Posterior vena cava (tissue), 2 donors: ENCODE data around the gene MXI1. TPM values are rescaled to one million over a fixed set of nuclear protein-coding genes. Genes with fewer than 3 reads are reported as not detected.
"Not testable (repeated sequence)": the region's sequence is repeated elsewhere in the genome, so short reads cannot be mapped to it uniquely, and the experiment has no call there.

Source experiments
- DNase-seq: peaks from one replicate; pipeline ENCODE4 v3.0.0-alpha.2; 2020; ENCODE audit warnings: low spot score
- intact Hi-C, 2 donors: fragments of 100-400 bp; cut with DNase I; formaldehyde crosslinking; loops; one replicate each; pipeline versions ENCODE4 v1.14.1 to v1.14.2; 2022 to 2023
- total RNA-seq, 2 donors: library from RNA; stranded (reverse); fragmentation: NEBNext Ultra II Directional; extraction: Animal tissue kit (Norgen Biotek cat#: 25700); gene quantifications; one replicate each; pipeline ENCODE4 v1.2.1, GENCODE V29; 2021
- donor health status: DM: yes; HTN: yes; CAD: no.
- donor health status: DM: yes; HTN: yes; CAD: no.

Gene MXI1
- total RNA-seq, 2 donors from 2014 or later: 45.5 to 51.9 TPM

DNA sequence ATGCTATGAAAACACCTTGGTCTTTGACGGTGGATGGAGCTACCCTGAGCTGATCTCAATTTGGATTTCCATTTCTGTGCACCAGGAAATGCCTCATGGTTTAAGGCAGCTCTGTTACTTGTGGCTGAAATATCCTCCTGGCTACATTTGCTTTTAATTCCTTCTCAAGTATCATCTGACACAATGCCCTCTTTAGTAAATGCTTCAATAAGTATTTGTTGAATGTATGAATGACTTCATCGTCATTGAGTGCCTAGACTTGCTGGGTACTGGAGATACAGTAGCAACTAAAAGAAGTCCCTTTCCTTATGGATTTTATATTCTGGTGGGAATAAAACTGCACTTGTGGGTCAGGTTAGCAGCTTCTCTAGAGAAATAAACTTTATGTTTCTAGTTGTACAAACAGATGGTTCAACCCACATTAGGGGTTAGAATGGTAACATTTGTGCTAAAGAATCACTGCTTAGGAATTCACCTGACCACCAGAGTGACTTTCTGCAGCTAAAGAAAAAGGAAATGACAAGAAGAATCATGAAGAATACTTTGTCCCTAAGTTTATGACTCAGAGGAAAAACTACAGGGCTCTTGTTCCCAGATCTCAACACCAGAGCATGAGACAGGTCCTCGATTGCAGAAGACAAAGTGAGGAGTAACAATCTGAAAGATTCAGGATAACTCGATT, 119.1 kb downstream of the MXI1 start:
- intact Hi-C loops: no loop called here
- no peak for DNase-seq

DNA sequence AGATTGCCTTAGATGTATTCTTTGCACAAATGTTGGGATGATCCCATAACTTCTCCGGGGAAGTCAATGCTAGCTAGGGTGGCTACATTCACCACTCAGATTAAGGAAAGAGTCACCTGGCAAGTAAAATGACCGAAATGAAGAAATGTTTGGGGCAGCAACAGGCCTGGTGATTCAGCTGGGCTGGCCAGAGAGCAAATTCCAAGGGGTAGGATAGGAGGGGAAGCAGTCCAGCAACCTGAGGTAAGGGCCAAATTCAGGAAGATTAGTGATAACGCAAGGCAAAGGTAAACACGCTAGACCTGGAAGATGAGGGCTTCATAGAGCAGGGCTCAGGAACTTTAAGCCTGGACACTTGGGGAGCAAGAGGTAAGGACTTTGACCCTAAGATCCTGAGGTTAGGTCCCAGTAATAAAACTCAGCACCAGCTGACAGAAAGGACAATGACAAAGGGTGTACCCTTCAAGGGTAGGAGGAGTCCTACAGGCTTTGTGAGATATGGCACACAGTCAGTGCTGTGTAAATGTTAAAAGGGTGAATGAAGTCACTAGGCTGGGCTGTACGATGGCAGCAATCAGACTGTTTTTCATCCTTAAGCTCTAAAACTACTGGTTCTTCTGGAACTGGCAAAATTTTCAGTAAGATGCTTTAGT, 120.0 kb downstream of the MXI1 start:
- no peak for DNase-seq
- intact Hi-C loops: no loop called here

DNA sequence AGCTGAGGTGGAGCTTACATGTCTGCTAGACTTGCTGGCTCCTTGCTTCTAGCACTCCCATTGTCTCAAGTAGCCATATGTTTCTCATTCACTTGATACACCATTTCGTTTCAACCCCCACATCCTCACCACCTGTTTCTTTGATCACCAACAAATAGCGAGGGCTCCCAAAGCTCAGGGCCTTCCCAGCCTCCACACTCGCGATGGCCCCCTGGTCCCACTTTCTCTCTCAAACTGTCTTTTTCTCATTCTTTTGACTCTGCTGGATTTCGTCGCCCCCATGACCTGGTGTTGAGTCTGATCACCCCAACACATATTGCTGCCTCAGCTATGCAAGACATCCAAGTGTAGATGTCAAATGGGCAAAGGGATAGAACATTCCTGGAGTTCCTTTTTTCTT, 123.3 kb downstream of the MXI1 start:
- DNase-seq: no peak
- intact Hi-C loops: no loop called here

DNA sequence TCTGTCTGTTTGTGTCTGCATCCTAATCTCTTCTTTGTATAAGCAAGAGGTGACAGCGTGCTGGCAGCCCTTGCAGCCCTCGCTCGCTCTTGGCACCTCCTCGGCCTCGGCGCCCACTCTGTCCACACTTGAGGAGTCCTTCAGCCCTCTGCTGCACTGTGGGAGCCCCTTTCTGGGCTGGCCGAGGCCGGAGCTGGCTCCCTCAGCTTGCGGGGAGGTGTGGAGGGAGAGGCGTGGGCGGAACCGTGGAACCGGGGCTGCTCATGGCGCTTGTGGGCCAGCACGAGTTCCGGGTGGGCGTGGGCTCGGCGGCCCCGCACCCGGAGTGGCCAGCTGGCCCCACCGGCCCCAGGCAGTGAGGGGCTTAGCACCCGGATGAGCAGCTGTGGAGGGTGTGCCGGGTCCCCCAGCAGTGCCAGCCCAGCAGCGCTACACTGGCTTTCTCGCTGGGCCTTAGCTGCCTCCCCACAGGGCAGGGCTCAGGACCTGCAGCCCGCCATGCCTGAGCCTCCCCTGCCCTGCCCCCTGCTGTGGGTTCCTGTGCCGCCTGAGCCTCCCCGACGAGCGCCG, 123.9 kb downstream of the MXI1 start:
- DNase-seq, intact Hi-C loops: not testable (repeated sequence)

DNA sequence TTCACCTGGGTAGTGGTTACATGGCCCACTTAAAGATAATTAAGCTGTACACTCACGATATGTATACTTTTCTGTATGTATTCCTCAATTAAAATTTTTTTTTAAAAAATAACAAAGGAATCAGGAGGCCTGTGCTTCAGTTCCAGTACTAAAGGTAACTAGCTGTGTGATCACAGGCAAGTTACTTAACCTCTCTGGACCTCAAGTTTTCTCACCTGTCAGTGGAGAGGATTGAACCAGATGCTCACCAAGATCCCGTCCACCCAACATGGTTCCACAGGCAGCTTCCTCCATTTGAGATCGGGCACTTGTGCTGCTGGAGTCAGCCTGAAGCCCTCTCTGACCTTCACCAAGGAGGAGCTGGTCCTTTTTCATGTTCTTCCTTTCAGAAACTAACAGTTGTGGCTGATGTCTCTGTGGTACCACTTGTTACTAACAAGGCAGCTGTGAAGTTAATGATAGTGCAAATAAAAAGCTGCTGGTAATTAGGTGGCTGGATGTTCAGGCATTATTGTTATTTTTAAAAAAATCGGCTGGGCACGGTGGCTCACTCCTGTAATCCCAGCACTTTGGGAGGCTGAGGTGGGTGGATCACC, 126.8 kb downstream of the MXI1 start:
- intact Hi-C loops: no loop called here
- DNase-seq: no peak

DNA sequence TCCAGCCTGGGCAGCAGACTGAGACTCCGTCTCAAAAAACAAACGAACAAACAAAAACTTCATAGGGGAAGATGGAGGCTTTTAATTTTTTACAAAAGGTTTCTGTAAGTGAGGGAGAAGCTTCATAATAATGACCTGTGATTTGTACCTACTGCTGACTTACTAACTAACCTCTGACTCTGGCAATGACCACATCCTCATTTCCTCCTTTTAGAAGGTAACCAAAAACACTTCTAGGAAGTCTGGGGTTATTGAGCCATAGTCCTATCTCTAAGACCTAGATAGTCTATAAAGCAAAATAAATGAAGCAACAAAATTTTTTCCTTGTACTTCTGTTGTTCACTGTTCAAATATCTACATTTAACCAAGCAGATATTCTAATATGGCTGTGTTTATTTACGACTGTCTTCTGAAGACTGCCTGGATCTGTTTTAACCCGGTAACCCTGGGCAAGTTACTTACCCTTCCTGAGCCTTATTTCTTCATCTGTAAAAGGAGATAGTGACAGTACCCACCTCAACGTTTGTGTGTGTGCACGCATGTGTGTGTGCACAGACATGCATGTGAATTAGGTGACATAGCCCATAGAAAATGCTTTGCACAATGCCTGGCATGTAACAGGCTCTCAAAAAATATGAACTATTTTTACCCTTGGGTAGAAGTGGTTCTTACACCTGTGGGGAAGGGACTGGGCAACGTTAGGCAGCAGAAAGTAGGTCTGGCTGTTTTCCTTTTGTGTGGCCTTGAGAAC, 128.1 kb downstream of the MXI1 start:
- intact Hi-C loops: no loop called here
- no peak for DNase-seq

DNA sequence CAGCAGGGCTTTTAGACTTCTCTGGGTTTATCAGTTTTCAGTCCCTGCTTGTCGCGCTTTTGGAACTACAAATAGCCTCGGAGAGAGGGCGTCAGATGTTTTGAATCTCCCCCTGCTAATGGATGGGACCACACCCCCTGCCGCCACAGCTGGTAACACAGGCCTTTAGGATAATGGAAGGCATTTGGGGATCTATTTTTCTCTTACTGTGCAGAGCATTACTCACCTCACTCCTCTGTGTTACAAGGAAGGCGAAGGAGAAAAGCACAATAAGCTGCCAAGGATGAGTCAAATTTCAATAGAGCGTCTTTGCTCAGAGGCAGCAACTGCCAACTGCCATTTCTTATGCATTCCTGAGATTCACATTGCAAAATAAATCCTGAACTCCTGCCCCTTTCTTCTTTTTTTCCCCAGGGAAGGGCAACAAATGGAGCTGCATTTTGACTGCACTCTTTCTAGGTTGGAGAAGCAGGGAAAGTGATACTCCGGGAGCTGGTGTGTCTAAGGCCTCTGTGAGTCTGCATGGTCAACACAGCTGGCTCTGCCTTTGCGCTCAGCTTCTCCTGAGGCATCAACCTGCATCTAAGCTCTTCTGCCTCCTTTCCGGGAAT, 128.8 kb downstream of the MXI1 start:
- no peak for DNase-seq
- intact Hi-C loops: no loop called here

Other genes starting within 250 kb of the MXI1 start
- 100 to 1,000 TPM in 1 of 2 donors, 10 to 100 TPM in 1; 95.0 to 116 TPM for gene ADD3, start 199.6 kb upstream of the MXI1 start, total RNA-seq
- gene SMNDC1, start 97.3 kb downstream of the MXI1 start, total RNA-seq: 10 to 100 TPM; 26.4 to 28.1 TPM